GM21576 (cell line): ENCODE results near the gene ATRIP.
"Not testable (repeated sequence)": the region's sequence is repeated elsewhere in the genome, so short reads cannot be mapped to it uniquely, and the experiment has no call there.

Experiments used
- ATAC-seq: cut with Tn5 transposase; IDR thresholded peaks from one replicate; pipeline ENCODE4 v1.9.1; 2021; ENCODE audit warnings: mild to moderate bottlenecking, moderate library complexity; ENCODE audit not compliant: unreplicated experiment

The ATRIP gene

GRCh38 chr3:48467110-48467454 lies 20.5 kb downstream of the ATRIP start:
- ATAC-seq: no peak

- no peak for ATAC-seq
Observed at GRCh38 chr3:48467473-48468267, 21.1 kb downstream of the ATRIP start.

GRCh38 chr3:48468329-48468731 lies 21.8 kb downstream of the ATRIP start:
- no peak for ATAC-seq

- no peak for ATAC-seq
Observed at GRCh38 chr3:48469046-48469915, 22.7 kb downstream of the ATRIP start.

- ATAC-seq: no peak
Observed at GRCh38 chr3:48470286-48470685, 23.7 kb downstream of the ATRIP start.

- ATAC-seq: peak; percentile 16
Observed at GRCh38 chr3:48472673-48472922, 26.1 kb downstream of the ATRIP start.

- ATAC-seq: peak; percentile 74
Observed at GRCh38 chr3:48472923-48473616, 26.5 kb downstream of the ATRIP start.

- no peak for ATAC-seq
Observed at GRCh38 chr3:48473617-48473952, 27.0 kb downstream of the ATRIP start.

GRCh38 chr3:48474031-48474430 lies 27.5 kb downstream of the ATRIP start:
- not testable (repeated sequence) for ATAC-seq

- no peak for ATAC-seq
Observed at GRCh38 chr3:48474619-48475018, 28.1 kb downstream of the ATRIP start.

- no peak for ATAC-seq
Observed at GRCh38 chr3:48475188-48475587, 28.7 kb downstream of the ATRIP start.

- no peak for ATAC-seq
Observed at GRCh38 chr3:48476426-48477053, 30.0 kb downstream of the ATRIP start.

GRCh38 chr3:48477959-48478520 lies 31.5 kb downstream of the ATRIP start:
- no peak for ATAC-seq

GRCh38 chr3:48478626-48479555 lies 32.4 kb downstream of the ATRIP start:
- ATAC-seq: no peak

- ATAC-seq: not testable (repeated sequence)
Observed at GRCh38 chr3:48480891-48481290, 34.4 kb downstream of the ATRIP start.

- not testable (repeated sequence) for ATAC-seq
Observed at GRCh38 chr3:48482822-48483221, 36.3 kb downstream of the ATRIP start.

GRCh38 chr3:48486952-48487351 lies 40.4 kb downstream of the ATRIP start:
- ATAC-seq: no peak

GRCh38 chr3:48492461-48493202 lies 46.1 kb downstream of the ATRIP start:
- ATAC-seq: no peak

GRCh38 chr3:48493203-48493501 lies 46.6 kb downstream of the ATRIP start:
- no peak for ATAC-seq

- ATAC-seq: no peak
Observed at GRCh38 chr3:48500656-48501055, 54.1 kb downstream of the ATRIP start.
